Activated naive CD8-positive, alpha-beta T cell (primary cell): ENCODE results near the gene TRPM4.
"Not testable (repeated sequence)": the region's sequence is repeated elsewhere in the genome, so short reads cannot be mapped to it uniquely, and the experiment has no call there.

Experiments used
- H3K27ac Mint-ChIP-seq: one replicate; pipeline ENCODE4 v1.8.0; 2021; ENCODE audit warnings: mixed read lengths
- H3K27me3 Mint-ChIP-seq: one replicate; pipeline ENCODE4 v1.8.0; 2021; ENCODE audit warnings: mixed read lengths
- H3K36me3 Mint-ChIP-seq: one replicate; pipeline ENCODE4 v1.8.0; 2021; ENCODE audit warnings: mixed read lengths
- H3K4me1 Mint-ChIP-seq: one replicate; pipeline ENCODE4 v1.8.0; 2021; ENCODE audit warnings: low read depth, mixed read lengths
- H3K4me3 Mint-ChIP-seq: one replicate; pipeline ENCODE4 v1.8.0; 2021; ENCODE audit warnings: mild to moderate bottlenecking, mixed read lengths
- H3K9me3 Mint-ChIP-seq: one replicate; pipeline ENCODE4 v1.8.0; 2021; ENCODE audit warnings: low read depth, mixed read lengths

Gene TRPM4

DNA sequence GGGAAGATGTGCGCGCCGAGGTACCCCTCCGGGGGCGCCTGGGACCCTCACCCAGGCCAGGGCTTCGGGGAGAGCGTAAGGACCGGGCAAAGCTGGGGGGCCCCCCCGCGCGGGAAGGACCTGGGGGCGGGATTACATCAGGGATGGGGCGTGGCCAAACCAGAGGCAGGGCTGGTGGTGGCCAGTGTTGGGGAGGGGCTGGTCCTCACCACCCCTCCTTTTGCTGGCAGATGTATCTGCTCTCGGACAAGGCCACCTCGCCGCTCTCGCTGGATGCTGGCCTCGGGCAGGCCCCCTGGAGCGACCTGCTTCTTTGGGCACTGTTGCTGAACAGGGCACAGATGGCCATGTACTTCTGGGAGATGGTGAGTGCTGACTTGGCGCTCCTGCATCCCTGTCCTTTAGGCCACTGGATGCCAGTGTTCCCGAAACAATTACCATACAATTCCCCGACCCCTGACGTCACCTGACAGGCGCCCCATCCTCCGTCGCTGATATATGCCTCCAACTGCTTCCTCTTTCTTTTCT is 25.3 kb downstream of the TRPM4 start:
- H3K4me3 Mint-ChIP-seq = no peak overlapping the region
- H3K27me3 Mint-ChIP-seq = no peaks in the 10 kb centered on the region
- no peaks in the 10 kb centered on the region for H3K36me3 Mint-ChIP-seq
- H3K9me3 Mint-ChIP-seq = peaks cover 4% of the 10 kb centered on the region
- no peaks in the 10 kb centered on the region for H3K4me1 Mint-ChIP-seq
- H3K27ac Mint-ChIP-seq = no peak overlapping the region

DNA sequence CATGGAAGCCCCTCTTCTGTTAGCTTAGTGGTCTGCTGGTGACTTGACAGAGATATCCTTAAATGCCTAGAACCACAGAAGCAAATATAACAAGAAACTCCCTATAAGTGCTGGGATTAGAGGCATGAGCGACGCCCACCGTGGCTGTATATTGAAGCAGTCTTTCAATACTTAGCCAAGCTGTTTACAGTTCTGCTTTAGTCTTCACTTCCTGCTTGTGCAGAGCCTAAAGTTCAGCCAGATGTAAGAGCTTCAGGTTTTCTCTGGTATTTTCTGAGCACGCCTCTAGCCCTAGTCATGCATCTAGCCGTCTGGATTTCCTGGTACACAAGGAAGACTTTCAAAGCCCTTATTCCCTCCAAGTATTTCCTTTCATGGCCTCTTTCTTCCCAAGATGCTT is 28.5 kb downstream of the TRPM4 start:
- Mint-ChIP-seq H3K9me3 (peaks cover 4% of the 10 kb centered on the region), H3K27ac (no peak overlapping the region), H3K27me3 (no peaks in the 10 kb centered on the region), H3K4me3 (no peak overlapping the region), H3K36me3 (no peaks in the 10 kb centered on the region), H3K4me1 (peaks cover 8% of the 10 kb centered on the region)

DNA sequence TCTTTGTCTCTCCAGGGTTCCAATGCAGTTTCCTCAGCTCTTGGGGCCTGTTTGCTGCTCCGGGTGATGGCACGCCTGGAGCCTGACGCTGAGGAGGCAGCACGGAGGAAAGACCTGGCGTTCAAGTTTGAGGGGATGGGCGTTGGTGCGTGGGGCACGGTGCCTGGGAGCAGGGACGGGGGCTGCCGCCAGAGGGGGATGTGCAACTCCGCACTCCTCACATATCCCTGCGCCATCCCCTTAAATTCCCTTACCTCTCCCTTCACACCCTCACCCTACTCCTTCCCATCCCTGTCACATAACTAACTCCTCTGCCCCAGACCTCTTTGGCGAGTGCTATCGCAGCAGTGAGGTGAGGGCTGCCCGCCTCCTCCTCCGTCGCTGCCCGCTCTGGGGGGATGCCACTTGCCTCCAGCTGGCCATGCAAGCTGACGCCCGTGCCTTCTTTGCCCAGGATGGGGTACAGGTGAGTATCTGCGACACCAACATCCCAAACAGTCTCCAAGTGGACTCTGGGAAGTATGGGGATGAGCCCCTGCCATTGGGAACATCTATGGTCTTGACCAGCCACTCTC is 31.1 kb downstream of the TRPM4 start:
- Mint-ChIP-seq H3K27me3 (no peaks in the 10 kb centered on the region), H3K4me1 (peaks cover 8% of the 10 kb centered on the region), H3K36me3 (no peaks in the 10 kb centered on the region), H3K9me3 (peaks cover 4% of the 10 kb centered on the region), H3K4me3 (no peak overlapping the region), H3K27ac (no peak overlapping the region)

- Mint-ChIP-seq H3K9me3 (no peaks in the 10 kb centered on the region), H3K4me1 (peaks cover 8% of the 10 kb centered on the region), H3K4me3 (no peak overlapping the region), H3K36me3 (no peaks in the 10 kb centered on the region), H3K27me3 (no peaks in the 10 kb centered on the region), H3K27ac (no peak overlapping the region)
These were observed 31.7 kb downstream of the TRPM4 start for GRCh38 chr19:49189259-49189658.

DNA sequence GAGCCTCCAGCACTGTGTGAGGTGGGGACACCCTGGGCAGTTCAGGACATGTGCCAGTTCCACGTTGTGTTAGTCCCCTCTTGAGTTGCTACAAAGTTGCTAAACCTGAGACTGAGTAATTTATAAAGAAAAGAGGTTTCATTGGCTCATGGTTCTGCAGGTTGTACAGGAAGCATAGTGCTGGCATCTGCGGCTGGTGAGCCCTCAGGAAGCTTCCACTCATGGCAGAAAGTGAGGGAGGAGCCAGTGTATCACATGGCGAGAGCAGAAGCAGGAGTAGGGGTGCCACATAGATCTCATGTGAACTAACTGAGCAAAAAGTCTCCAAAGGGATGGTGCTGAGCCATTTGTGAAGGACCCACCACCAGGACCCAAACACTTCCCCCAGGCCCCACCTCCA is 33.2 kb downstream of the TRPM4 start:
- Mint-ChIP-seq H3K27ac (no peak overlapping the region), H3K4me3 (no peak overlapping the region), H3K9me3 (no peaks in the 10 kb centered on the region), H3K4me1 (peaks cover 8% of the 10 kb centered on the region), H3K36me3 (no peaks in the 10 kb centered on the region), H3K27me3 (no peaks in the 10 kb centered on the region)

GRCh38 chr19:49193822-49194394 is 36.3 kb downstream of the TRPM4 start:
- H3K4me1 Mint-ChIP-seq = peaks cover 8% of the 10 kb centered on the region
- no peak overlapping the region for H3K4me3 Mint-ChIP-seq
- no peaks in the 10 kb centered on the region for H3K36me3 Mint-ChIP-seq
- no peaks in the 10 kb centered on the region for H3K27me3 Mint-ChIP-seq
- H3K9me3 Mint-ChIP-seq = no peaks in the 10 kb centered on the region
- no peak overlapping the region for H3K27ac Mint-ChIP-seq

DNA sequence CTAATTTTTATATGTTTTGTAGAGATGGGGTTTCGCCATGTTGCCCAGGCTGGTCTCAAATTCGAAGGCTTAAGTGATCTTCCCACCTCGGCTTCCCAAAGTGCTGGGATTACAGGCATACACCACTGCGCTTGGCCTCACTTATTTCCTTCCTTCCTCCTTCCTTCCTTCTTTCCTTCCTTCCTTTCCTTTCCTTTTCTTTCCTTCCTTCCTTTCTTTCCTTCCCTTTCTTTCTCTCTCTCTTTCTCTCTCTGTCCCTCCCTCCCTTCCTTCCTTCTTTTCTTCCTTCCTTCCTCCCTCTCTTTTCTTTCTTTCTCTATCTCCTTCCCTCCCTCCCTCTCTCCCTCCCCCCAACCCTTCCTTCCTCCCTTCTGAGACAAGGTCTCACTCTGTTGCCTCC is 36.8 kb downstream of the TRPM4 start:
- Mint-ChIP-seq H3K36me3 (no peaks in the 10 kb centered on the region), H3K4me3 (no peak overlapping the region), H3K9me3 (no peaks in the 10 kb centered on the region), H3K27me3 (no peaks in the 10 kb centered on the region), H3K4me1 (peaks cover 7% of the 10 kb centered on the region), H3K27ac (no peak overlapping the region)

DNA sequence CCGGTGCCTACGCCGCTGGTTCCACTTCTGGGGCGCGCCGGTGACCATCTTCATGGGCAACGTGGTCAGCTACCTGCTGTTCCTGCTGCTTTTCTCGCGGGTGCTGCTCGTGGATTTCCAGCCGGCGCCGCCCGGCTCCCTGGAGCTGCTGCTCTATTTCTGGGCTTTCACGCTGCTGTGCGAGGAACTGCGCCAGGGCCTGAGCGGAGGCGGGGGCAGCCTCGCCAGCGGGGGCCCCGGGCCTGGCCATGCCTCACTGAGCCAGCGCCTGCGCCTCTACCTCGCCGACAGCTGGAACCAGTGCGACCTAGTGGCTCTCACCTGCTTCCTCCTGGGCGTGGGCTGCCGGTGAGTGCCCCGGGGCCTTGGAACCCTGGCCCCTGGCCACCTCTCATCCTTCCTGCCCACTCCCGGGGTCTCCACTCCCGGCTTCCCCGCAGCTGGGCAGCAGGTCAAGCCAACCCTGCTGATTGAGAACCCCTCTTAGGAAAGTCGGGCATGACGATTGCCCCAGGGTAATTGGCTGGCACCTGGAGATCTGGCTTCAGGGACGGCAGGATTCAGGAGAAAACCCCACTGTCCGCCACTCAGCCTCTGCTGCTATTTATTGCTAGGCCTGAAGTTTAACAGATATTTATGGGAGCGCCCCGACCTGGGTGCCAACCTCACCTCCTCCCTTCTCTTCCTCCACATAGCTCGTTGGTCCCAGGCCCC is 39.1 kb downstream of the TRPM4 start:
- no peak overlapping the region for H3K27ac Mint-ChIP-seq
- no peaks in the 10 kb centered on the region for H3K4me1 Mint-ChIP-seq
- H3K36me3 Mint-ChIP-seq = no peaks in the 10 kb centered on the region
- no peaks in the 10 kb centered on the region for H3K27me3 Mint-ChIP-seq
- no peaks in the 10 kb centered on the region for H3K9me3 Mint-ChIP-seq
- H3K4me3 Mint-ChIP-seq = no peak overlapping the region

- no peaks in the 10 kb centered on the region for H3K4me1 Mint-ChIP-seq
- H3K9me3 Mint-ChIP-seq = no peaks in the 10 kb centered on the region
- H3K27ac Mint-ChIP-seq = no peak overlapping the region
- H3K27me3 Mint-ChIP-seq = no peaks in the 10 kb centered on the region
- no peak overlapping the region for H3K4me3 Mint-ChIP-seq
- no peaks in the 10 kb centered on the region for H3K36me3 Mint-ChIP-seq
These were observed 42.8 kb downstream of the TRPM4 start for GRCh38 chr19:49200238-49200862.

DNA sequence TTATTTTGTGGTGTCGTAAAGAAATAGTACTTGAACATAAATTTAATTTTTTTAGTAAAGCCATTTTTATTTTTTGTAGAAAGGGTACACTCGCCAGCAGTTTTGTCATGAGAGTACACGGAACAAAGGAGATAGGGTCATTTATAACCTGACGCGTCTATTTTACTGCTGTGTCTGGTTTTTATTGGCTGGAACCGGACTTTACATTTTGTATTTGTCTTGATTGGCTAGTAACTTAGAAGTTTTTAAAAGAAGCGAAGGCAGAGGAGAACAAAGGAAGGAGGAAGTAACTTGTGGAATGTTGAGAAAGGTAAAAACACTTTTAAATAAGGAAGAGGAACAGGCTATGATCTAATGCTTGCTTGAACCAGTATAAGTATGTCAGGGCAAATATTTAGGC is 43.5 kb downstream of the TRPM4 start:
- no peak overlapping the region for H3K27ac Mint-ChIP-seq
- H3K4me1 Mint-ChIP-seq = no peaks in the 10 kb centered on the region
- no peaks in the 10 kb centered on the region for H3K27me3 Mint-ChIP-seq
- H3K4me3 Mint-ChIP-seq = no peak overlapping the region
- H3K36me3 Mint-ChIP-seq = no peaks in the 10 kb centered on the region
- H3K9me3 Mint-ChIP-seq = no peaks in the 10 kb centered on the region

DNA sequence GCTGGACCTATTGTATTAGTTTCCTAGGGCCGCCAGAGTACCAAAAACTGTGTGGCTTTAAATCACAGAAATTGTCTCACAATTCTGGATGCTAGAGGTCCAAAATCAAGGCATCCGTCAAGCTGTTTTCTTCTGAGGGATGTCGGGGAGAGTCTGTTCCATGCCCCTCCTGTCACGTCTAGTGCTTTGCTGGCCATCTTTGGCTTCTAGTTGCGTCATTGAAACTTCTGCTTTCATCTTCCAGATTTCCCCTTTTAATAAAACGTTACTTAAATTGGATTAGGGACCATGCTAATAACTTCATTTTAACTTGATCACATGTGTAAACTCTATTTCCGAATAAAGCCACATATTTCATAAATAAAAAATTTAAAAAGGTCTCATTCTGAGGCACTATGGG is 47.5 kb downstream of the TRPM4 start:
- Mint-ChIP-seq H3K4me1 (peaks cover 3% of the 10 kb centered on the region), H3K27ac (no peak overlapping the region), H3K9me3 (no peaks in the 10 kb centered on the region), H3K36me3 (no peaks in the 10 kb centered on the region), H3K27me3 (no peaks in the 10 kb centered on the region), H3K4me3 (no peak overlapping the region)

- not testable (repeated sequence) for H3K4me3 Mint-ChIP-seq, H3K9me3 Mint-ChIP-seq, H3K27me3 Mint-ChIP-seq, H3K27ac Mint-ChIP-seq, H3K36me3 Mint-ChIP-seq
- peaks cover 12% of the 10 kb centered on the region for H3K4me1 Mint-ChIP-seq
These were observed 51.9 kb downstream of the TRPM4 start for GRCh38 chr19:49209502-49209901.

DNA sequence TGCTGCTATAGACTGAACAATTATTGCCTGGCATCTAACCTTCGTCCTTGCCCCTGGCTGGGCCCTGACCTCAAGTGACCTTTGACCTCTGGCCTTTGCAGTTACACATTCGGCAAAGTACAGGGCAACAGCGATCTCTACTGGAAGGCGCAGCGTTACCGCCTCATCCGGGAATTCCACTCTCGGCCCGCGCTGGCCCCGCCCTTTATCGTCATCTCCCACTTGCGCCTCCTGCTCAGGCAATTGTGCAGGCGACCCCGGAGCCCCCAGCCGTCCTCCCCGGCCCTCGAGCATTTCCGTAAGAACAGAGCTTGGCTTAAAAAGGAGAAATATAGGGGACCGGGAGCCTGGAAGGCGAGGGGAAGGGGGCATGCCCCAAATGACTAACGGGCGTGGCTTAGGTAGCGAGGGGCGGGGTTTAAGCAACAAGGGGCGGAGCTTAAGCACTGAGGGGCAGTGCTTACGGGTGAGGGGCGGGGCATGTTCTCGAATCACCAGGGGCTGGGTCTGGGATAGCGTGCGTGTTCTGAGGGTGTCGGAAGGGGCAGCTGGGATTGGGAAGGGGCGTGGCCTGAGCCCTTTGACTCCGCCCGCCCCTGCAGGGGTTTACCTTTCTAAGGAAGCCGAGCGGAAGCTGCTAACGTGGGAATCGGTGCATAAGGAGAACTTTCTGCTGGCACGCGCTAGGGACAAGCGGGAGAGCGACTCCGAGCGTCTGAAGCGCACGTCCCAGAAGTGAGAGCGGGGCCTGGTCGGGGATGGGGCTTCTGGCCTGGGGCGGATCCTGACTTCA is 52.7 kb downstream of the TRPM4 start:
- peaks cover 12% of the 10 kb centered on the region for H3K4me1 Mint-ChIP-seq
- peak overlapping the region; percentile 40 for H3K4me3 Mint-ChIP-seq
- H3K36me3 Mint-ChIP-seq = no peaks in the 10 kb centered on the region
- H3K27ac Mint-ChIP-seq = no peak overlapping the region
- no peaks in the 10 kb centered on the region for H3K9me3 Mint-ChIP-seq
- no peaks in the 10 kb centered on the region for H3K27me3 Mint-ChIP-seq

GRCh38 chr19:49210901-49211451 is 53.4 kb downstream of the TRPM4 start:
- Mint-ChIP-seq H3K4me1 (peaks cover 12% of the 10 kb centered on the region), H3K36me3 (no peaks in the 10 kb centered on the region), H3K9me3 (no peaks in the 10 kb centered on the region), H3K4me3 (no peak overlapping the region), H3K27ac (no peak overlapping the region), H3K27me3 (no peaks in the 10 kb centered on the region)
